Activated T-helper 17 cell treated with anti-CD3 and anti-CD28 coated beads, Interleukin-2, amount 50 U/mL, for 72 hours (primary cell): Measurements from ENCODE around the gene EPO. TPM values are rescaled to one million over a fixed set of nuclear protein-coding genes. Genes with fewer than 3 reads are reported as not detected.

ENCODE experiments used
- ATAC-seq: fragments of 150-1000 bp; cut with Tn5 transposase; replicated peaks from 2 replicates; pipeline ENCODE4 v1.10.0; 2021; ENCODE audit warnings: mild to moderate bottlenecking, moderate library complexity
- H3K27ac Mint-ChIP-seq: one replicate; pipeline ENCODE4 v1.8.0; 2022; ENCODE audit warnings: mixed read lengths
- H3K27me3 Mint-ChIP-seq: one replicate; pipeline ENCODE4 v1.8.0; 2022; ENCODE audit warnings: mixed read lengths
- H3K36me3 Mint-ChIP-seq: one replicate; pipeline ENCODE4 v1.8.0; 2022; ENCODE audit warnings: low read depth, mild to moderate bottlenecking, mixed read lengths
- H3K4me1 Mint-ChIP-seq: one replicate; pipeline ENCODE4 v1.8.0; 2022; ENCODE audit warnings: mixed read lengths
- H3K4me3 Mint-ChIP-seq: one replicate; pipeline ENCODE4 v1.8.0; 2022; ENCODE audit warnings: mild to moderate bottlenecking, mixed read lengths
- H3K9me3 Mint-ChIP-seq: one replicate; pipeline ENCODE4 v1.8.0; 2022; ENCODE audit warnings: mixed read lengths
- total RNA-seq, 2 donors: library from RNA; stranded (reverse); gene quantifications; one replicate each; pipeline ENCODE4 v1.2.3, GENCODE V29; 2022

Gene EPO
- not detected for total RNA-seq

DNA sequence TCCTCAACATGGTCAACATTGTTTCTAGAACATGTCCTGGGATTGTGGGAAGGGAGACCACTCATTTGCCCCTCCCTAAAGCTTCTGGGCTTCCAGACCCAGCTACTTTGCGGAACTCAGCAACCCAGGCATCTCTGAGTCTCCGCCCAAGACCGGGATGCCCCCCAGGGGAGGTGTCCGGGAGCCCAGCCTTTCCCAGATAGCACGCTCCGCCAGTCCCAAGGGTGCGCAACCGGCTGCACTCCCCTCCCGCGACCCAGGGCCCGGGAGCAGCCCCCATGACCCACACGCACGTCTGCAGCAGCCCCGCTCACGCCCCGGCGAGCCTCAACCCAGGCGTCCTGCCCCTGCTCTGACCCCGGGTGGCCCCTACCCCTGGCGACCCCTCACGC lies at the start of gene EPO:
Gene EPO, plus strand, starts transcription at position 190 of the 392 bp plus-strand sequence. CDS start 513 bp downstream, outside the sequence.
- Mint-ChIP-seq H3K36me3 (peaks cover 4% of the 10 kb centered on the region), H3K9me3 (peaks cover 10% of the 10 kb centered on the region), H3K27ac (no peak within 1 kb of the TSS), H3K4me1 (no peaks in the 10 kb centered on the region), H3K27me3 (peaks cover 32% of the 10 kb centered on the region), H3K4me3 (no peak within 1 kb of the TSS)
- ATAC-seq: no peak

DNA sequence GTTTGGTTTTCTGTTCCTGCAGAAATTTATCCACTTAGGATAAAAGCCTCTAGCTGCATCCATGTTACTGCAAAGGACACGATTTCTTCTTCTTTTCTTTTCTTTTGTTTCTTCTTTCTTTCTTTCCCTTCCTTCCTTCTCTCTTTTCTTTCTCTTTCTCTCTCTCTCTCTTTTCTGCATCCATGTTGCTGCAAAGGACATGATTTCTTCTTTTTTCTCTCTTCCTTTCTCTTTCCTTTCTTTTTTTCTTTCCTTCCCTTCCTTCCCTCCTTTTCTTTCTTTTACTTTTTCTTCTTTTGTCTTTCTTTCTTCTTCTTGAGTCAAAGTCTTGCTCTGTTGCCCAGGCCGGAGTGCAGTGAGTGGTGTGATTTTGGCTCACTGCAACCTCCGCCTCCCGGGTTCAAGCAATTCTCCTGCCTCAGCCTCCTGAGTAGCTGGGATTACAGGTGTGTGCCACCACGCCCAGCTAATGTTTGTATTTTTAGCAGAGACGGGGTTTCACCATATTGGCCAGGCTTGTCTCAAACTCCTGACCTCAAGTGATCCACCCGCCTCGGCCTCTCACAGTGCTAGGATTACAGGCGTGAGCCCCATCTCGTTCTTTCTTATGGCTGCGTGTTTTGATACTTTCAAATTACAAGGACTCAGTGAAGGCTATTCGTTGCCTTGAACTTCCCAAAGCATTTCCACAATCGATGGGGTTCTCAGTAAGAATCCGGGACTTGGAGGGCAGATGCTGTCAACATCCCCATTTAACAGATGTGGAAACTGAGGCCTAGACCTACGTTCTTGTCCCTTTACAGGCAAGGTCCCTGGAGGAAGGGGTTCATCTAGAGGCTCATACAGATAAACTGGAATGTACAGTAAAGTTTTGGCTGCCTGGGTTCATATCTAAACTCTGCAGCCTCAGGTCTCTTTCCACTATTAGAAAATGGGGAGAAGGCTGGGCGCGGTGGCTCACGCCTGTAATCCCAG lies 48.6 kb upstream of the EPO start:
- Mint-ChIP-seq H3K27ac (no peak overlapping the region), H3K4me1 (peaks cover 8% of the 10 kb centered on the region)

DNA sequence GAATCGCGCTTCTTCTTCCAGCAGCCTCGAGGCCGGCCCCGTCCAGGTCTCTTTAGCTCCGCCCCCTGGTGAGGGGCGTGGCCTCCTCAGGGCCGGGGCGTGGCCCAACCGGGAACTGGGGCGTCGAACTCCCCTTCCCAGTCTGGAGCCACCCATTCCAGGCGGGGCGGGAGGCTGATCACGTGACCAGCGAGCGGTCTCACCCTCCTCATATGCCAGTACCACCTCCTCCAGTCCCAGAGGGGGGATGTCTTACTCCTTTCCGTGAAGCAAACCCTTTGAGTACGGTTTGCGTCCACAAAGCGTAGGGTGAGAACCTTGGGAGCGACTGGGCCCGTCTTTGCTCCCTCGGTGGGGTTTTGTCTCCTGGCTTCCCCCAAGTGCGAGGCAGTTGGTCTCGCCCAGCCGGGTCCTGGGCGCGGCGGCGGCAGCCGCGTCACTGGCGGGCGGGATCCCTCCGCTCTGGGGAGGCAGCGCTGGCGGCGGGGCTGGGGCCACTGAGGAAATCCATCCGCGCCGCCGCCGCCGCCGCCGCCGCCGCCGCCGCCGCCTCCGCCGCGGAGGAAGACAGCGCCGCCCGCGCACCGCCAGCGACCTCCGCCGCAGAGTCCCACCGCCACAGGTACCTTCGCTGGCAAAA lies 46.8 kb upstream of the EPO start, which contains the start of gene GNB2:
Gene GNB2, plus strand, starts transcription at position 439 of the 640 bp plus-strand sequence. CDS start 2,526 bp downstream, outside the sequence.
- peaks cover 13% of the 10 kb centered on the region for H3K4me1 Mint-ChIP-seq
- H3K4me3 Mint-ChIP-seq: peak within 1 kb of the TSS; percentile 93
- peak within 1 kb of the TSS; percentile 88 for H3K27ac Mint-ChIP-seq
- H3K9me3 Mint-ChIP-seq: no peaks in the 10 kb centered on the region
- peak; percentile 82 for ATAC-seq
- peaks cover 35% of the 10 kb centered on the region for H3K36me3 Mint-ChIP-seq
- H3K27me3 Mint-ChIP-seq: no peaks in the 10 kb centered on the region

More for the DNA sequence above, 48.6 kb upstream of the EPO start:
- Mint-ChIP-seq H3K27me3 (no peaks in the 10 kb centered on the region), H3K9me3 (no peaks in the 10 kb centered on the region), H3K36me3 (peaks cover 17% of the 10 kb centered on the region), H3K4me3 (peak overlapping the region; percentile 93)
- ATAC-seq: no peak

- Mint-ChIP-seq H3K27me3 (no peaks in the 10 kb centered on the region), H3K4me1 (peaks cover 15% of the 10 kb centered on the region), H3K9me3 (no peaks in the 10 kb centered on the region), H3K4me3 (peak overlapping the region; percentile 93), H3K27ac (peak overlapping the region; percentile 88), H3K36me3 (peaks cover 39% of the 10 kb centered on the region)
- no peak for ATAC-seq
Observed at GRCh38 chr7:100673942-100674410, 46.3 kb upstream of the EPO start.

DNA sequence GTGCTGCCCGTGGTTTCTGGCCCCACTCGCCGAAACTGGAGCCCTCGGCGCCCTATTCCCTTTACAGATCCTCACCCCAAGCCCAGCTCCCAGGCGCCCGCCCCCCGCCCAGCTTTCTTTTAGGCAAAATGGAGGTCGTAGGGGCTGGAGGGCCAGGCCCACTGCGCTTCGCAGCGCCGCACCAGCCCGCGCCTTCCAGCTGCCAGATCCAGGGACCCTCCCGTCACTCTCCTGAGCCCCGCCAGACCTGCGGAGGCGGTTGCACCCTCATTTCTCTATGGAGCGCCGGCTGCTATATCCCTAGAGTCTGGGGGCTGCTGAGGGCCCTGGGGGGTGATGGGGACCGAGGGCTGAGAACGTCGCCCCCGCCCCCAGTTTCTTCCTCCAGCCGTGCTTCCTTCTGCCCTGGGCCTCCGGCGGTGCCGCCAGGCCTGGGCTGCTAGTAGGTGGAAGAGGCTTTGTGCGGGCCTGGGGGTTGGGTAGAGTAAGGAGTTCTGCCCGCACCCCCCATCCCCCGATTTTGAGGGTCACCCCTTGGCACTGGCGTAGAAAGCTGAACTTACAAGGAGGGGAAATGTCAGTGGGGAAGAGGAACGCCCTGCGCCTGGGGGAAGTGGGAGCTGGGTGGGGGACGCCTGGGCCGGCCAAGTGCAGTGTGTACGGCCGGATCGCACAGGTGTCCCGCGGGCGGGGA lies 45.7 kb upstream of the EPO start:
- no peak for ATAC-seq

DNA sequence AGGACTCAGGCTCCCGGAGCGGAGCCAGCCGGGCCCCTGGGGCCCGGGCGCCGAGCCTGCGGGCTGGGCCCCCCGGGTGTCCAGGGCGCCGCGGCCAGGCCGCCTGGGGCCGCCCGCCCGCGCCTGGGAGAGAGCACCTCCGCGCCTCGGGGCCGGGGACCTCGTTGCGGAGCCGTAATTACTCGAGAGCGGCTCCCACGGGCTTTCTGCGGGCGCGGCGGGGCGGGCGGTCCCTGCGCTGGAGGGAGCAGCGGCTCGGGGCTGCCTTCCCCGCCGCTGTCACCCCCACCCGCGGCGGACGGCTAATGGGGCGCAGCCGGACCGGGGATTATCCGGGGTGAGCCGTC lies 45.2 kb upstream of the EPO start:
- peaks cover 21% of the 10 kb centered on the region for H3K4me1 Mint-ChIP-seq
- peaks cover 50% of the 10 kb centered on the region for H3K36me3 Mint-ChIP-seq
- ATAC-seq: no peak
- H3K27ac Mint-ChIP-seq: peak overlapping the region; percentile 88
- no peaks in the 10 kb centered on the region for H3K9me3 Mint-ChIP-seq
- H3K27me3 Mint-ChIP-seq: no peaks in the 10 kb centered on the region
- peak overlapping the region; percentile 93 for H3K4me3 Mint-ChIP-seq

More for the DNA sequence above, 45.7 kb upstream of the EPO start:
- Mint-ChIP-seq H3K4me3 (peak overlapping the region; percentile 93), H3K9me3 (no peaks in the 10 kb centered on the region), H3K27me3 (no peaks in the 10 kb centered on the region), H3K4me1 (peaks cover 19% of the 10 kb centered on the region), H3K27ac (peak overlapping the region; percentile 88), H3K36me3 (peaks cover 45% of the 10 kb centered on the region)

DNA sequence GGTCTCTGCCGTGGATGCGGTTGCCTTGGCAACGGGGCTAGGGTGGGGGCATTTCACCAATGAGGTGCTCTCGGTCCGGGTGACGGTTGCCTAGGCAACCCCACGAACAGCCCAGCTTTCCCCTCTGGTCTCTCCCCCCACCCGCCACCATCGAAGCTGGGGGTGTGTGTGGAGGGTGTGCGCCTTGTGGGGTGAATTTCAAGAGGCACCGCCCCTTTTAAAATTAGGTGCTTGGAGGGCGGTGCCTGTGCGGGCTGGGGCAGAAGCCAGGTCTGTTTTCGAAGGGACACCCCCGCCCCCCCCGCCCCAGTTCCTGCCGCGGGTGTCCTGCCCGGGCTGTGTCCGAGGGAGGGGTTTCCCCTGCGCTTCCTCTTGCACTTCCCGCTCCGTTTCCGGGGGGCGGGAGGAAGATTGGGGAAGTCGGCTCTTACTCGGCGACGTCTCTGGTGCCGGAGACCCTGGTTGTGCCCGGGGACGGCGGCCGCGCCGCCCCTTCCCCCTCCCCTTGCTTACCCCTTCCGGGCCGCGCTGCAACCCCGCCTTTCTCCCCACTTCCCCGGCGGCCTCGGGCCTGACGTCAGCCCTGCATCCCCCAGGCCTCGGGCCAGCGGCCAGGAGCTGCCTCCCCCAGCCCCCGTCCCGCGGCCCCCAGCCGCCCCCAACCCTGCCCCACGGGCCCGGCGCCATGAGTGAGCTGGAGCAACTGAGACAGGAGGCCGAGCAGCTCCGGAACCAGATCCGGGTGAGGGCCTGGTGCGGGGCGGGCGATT lies 44.5 kb upstream of the EPO start:
- Mint-ChIP-seq H3K27ac (peak overlapping the region; percentile 76), H3K4me3 (peak overlapping the region; percentile 72), H3K36me3 (peaks cover 57% of the 10 kb centered on the region), H3K4me1 (peaks cover 24% of the 10 kb centered on the region), H3K27me3 (no peaks in the 10 kb centered on the region), H3K9me3 (no peaks in the 10 kb centered on the region)
- ATAC-seq: peak; percentile 51

DNA sequence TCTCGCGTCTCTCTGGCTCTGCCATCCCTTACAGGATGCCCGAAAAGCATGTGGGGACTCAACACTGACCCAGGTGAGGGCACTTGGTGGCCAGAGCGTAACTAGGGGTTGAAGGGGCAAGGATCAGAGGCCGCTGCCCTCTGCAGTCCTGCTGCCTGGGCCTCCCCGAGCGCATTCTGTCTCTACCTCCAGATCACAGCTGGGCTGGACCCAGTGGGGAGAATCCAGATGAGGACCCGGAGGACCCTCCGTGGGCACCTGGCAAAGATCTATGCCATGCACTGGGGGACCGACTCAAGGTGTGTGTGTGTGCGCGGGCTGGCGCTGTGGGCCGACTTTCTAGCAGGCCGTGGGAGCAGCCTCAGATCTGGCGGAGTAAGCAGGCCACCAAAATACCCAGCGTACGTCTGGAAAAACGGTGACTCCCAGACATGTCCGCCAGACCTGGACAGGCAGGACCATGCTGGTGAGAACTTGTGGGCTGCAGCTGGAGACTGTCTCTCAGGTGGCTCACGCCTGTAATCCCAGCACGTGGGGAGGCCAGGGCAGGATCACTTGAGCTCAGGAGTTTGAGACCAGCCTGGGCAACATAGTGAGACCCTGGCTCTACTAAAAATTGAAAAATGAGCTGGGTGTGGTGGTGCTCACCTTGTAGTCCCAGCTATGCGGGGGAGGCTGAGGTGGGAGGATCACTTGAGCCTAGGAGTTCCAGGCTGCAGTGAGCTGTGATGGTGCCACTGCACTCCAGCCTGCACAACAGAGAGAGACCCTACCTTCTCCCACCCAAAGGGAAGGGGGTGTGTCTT lies 43.6 kb upstream of the EPO start:
- Mint-ChIP-seq H3K27ac (peak overlapping the region; percentile 76), H3K9me3 (no peaks in the 10 kb centered on the region), H3K27me3 (no peaks in the 10 kb centered on the region), H3K36me3 (peaks cover 62% of the 10 kb centered on the region), H3K4me1 (peaks cover 24% of the 10 kb centered on the region), H3K4me3 (peak overlapping the region; percentile 72)
- ATAC-seq: no peak

- peak overlapping the region; percentile 0 for H3K4me3 Mint-ChIP-seq
- H3K27me3 Mint-ChIP-seq: no peaks in the 10 kb centered on the region
- peak overlapping the region; percentile 7 for H3K27ac Mint-ChIP-seq
- no peak for ATAC-seq
- H3K36me3 Mint-ChIP-seq: peaks cover 68% of the 10 kb centered on the region
- peaks cover 24% of the 10 kb centered on the region for H3K4me1 Mint-ChIP-seq
- no peaks in the 10 kb centered on the region for H3K9me3 Mint-ChIP-seq
Observed at GRCh38 chr7:100677308-100678267, 42.7 kb upstream of the EPO start.

DNA sequence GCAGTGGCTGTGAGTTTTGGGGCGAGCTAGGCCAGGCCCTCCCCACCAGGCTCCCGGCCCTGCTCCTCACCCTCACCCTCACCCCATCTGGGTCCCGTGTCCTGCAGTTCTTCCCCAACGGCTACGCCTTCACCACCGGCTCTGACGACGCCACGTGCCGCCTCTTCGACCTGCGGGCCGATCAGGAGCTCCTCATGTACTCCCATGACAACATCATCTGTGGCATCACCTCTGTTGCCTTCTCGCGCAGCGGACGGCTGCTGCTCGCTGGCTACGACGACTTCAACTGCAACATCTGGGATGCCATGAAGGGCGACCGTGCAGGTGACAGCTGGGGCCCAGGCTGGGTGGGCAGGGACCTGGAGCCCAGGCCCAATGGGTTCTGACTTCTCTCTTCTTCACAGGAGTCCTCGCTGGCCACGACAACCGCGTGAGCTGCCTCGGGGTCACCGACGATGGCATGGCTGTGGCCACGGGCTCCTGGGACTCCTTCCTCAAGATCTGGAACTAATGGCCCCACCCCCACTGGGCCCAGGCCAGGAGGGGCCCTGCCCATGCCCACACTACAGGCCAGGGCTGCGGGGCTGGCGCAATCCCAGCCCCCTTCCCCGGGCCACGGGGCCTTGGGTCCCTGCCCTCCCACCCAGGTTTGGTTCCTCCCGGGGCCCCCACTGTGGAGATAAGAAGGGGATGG lies 41.8 kb upstream of the EPO start:
- H3K27ac Mint-ChIP-seq: peak overlapping the region; percentile 7
- peaks cover 75% of the 10 kb centered on the region for H3K36me3 Mint-ChIP-seq
- H3K9me3 Mint-ChIP-seq: no peaks in the 10 kb centered on the region
- ATAC-seq: no peak
- no peaks in the 10 kb centered on the region for H3K27me3 Mint-ChIP-seq
- peak overlapping the region; percentile 0 for H3K4me3 Mint-ChIP-seq
- H3K4me1 Mint-ChIP-seq: peaks cover 24% of the 10 kb centered on the region

GRCh38 chr7:100679129-100679926 lies 40.9 kb upstream of the EPO start:
- Mint-ChIP-seq H3K36me3 (peaks cover 74% of the 10 kb centered on the region), H3K4me3 (no peak overlapping the region), H3K27me3 (no peaks in the 10 kb centered on the region), H3K9me3 (no peaks in the 10 kb centered on the region), H3K27ac (peak overlapping the region; percentile 85), H3K4me1 (peaks cover 24% of the 10 kb centered on the region)
- ATAC-seq: no peak
